Lung (tissue), 12 donors: ENCODE results near the gene B3GALT5. TPM values are rescaled to one million over a fixed set of nuclear protein-coding genes. Genes with fewer than 3 reads are reported as not detected.

ENCODE experiments used
- ATAC-seq: fragments of 200-7000 bp; cut with Tn5 transposase; one replicate; pipeline ENCODE4 v1.9.1; 2020; ENCODE audit warnings: moderate number of reproducible peaks; ENCODE audit not compliant: insufficient read depth, low FRiP score
- DNase-seq, 3 donors: peaks; one replicate each; pipeline ENCODE4 v3.0.0-alpha.2; 2013 to 2017
- H3K27ac ChIP-seq, 2 donors: one replicate each; pipeline ENCODE4 v1.5.1; 2013; ENCODE audit warnings: mild to moderate bottlenecking in 2 of 2, moderate library complexity in 2 of 2, control low read depth in 1 of 2, inconsistent platforms in 1 of 2, low read depth in 1 of 2, low read length in 1 of 2
- H3K27me3 ChIP-seq, 3 donors: one replicate each; pipeline ENCODE4 v1.5.1; 2013; ENCODE audit warnings: low read length in 2 of 3; ENCODE audit not compliant: control insufficient read depth in 3 of 3, insufficient read depth in 3 of 3
- H3K36me3 ChIP-seq, 4 donors: one replicate each; pipeline ENCODE4 v1.5.1; 2013; ENCODE audit warnings: low read length in 4 of 4, mild to moderate bottlenecking in 1 of 4, moderate library complexity in 1 of 4; ENCODE audit not compliant: control insufficient read depth in 4 of 4, insufficient read depth in 4 of 4
- H3K4me1 ChIP-seq, 5 donors: one replicate each; pipeline ENCODE4 v1.5.1; 2013; ENCODE audit warnings: low read length in 5 of 5, mild to moderate bottlenecking in 2 of 5, moderate library complexity in 1 of 5; ENCODE audit not compliant: control insufficient read depth in 5 of 5, insufficient read depth in 5 of 5
- H3K4me3 ChIP-seq: one replicate; pipeline ENCODE4 v1.5.1; 2013; ENCODE audit warnings: mild to moderate bottlenecking, control low read depth, moderate library complexity
- H3K9ac ChIP-seq, 2 donors: one replicate each; pipeline ENCODE4 v1.5.1; 2013; ENCODE audit warnings: low read length in 2 of 2, control low read depth in 1 of 2; ENCODE audit not compliant: insufficient read depth in 1 of 2
- H3K9me3 ChIP-seq, 4 donors: one replicate each; pipeline ENCODE4 v1.5.1; 2013; ENCODE audit warnings: low read length in 3 of 4, mild to moderate bottlenecking in 1 of 4, moderate library complexity in 1 of 4; ENCODE audit not compliant: control insufficient read depth in 4 of 4, insufficient read depth in 3 of 4
- WGBS, 2 donors: extraction: QIAGEN DNeasy Blood & Tissue Kit; methylation state at CpG; one replicate each; pipeline ENCODE4 v1.1.7; 2013; 5-methylcytosine and 5-hydroxymethylcytosine counted together
- polyA plus RNA-seq, 2 donors: library from polyadenylated mRNA; stranded (reverse); fragments of 200-250 nt; gene quantifications; one replicate each; pipeline ENCODE4 v1.2.1, GENCODE V29; 2013
- total RNA-seq, 2 donors: library from RNA; depleted of rRNA in 1 of 2; stranded (reverse); fragments of >200 nt in 1 of 2; gene quantifications; one replicate each; pipeline ENCODE4 v1.2.1, GENCODE V29; 2014 to 2021
- TF ChIP-seq, protein P1 (sequence below): IDR thresholded peaks from 2 replicates; pipeline ENCODE4 v1.5.1; 2012; ENCODE audit warnings: mild to moderate bottlenecking; ENCODE audit errors: control extremely low read depth, extremely low read depth
- donor health status: control.
- donor health status: control.
- donor health status: Bipolar disorder and iron deficiency.
- donor health status: healthy.
- donor health status: DM: yes; HTN: yes; CAD: no.

Gene B3GALT5
- total and polyA plus RNA-seq, 4 donors: 0.02 to 1.1 (median 0.50) TPM

DNA sequence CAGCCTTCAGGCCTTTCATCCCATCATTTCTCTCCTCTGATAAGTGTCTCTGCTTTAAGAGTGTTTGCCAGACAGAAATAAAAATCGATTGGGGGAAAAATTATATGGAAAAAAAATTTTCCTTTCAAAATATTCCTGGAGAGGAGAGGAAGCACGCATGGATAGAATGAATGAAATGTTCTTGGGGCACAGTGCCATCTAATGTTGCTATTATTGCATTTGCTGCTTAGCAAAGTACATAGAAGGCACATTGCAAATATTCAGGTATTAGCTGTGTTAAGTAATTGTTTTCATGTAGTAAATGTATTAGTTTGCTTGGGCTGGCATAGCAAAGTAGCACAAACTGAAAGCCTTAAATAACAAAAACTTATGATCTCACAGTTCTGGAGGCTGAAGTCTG lies 18.1 kb downstream of the B3GALT5 start:
- H3K27me3 ChIP-seq: no peaks in the 10 kb centered on the region
- 63 to 74% methylated on average over 2 of the region's 2 CpGs for WGBS, 2 donors
- no peak overlapping the region for H3K4me3 ChIP-seq
- DNase-seq: peak in 2 of 3 donors; percentile 47 to 62
- H3K36me3 ChIP-seq: no peaks in the 10 kb centered on the region
- H3K4me1 ChIP-seq: peaks cover 0 to 9% (median 0%) of the 10 kb centered on the region in 5 donors
- ATAC-seq: no peak
- TF ChIP-seq, protein P1, sequence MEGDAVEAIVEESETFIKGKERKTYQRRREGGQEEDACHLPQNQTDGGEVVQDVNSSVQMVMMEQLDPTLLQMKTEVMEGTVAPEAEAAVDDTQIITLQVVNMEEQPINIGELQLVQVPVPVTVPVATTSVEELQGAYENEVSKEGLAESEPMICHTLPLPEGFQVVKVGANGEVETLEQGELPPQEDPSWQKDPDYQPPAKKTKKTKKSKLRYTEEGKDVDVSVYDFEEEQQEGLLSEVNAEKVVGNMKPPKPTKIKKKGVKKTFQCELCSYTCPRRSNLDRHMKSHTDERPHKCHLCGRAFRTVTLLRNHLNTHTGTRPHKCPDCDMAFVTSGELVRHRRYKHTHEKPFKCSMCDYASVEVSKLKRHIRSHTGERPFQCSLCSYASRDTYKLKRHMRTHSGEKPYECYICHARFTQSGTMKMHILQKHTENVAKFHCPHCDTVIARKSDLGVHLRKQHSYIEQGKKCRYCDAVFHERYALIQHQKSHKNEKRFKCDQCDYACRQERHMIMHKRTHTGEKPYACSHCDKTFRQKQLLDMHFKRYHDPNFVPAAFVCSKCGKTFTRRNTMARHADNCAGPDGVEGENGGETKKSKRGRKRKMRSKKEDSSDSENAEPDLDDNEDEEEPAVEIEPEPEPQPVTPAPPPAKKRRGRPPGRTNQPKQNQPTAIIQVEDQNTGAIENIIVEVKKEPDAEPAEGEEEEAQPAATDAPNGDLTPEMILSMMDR: no peak
- peaks cover 0 to 3% (median 0%) of the 10 kb centered on the region in 4 donors for H3K9me3 ChIP-seq
- H3K9ac ChIP-seq: no peak overlapping the region
- no peak overlapping the region for H3K27ac ChIP-seq

DNA sequence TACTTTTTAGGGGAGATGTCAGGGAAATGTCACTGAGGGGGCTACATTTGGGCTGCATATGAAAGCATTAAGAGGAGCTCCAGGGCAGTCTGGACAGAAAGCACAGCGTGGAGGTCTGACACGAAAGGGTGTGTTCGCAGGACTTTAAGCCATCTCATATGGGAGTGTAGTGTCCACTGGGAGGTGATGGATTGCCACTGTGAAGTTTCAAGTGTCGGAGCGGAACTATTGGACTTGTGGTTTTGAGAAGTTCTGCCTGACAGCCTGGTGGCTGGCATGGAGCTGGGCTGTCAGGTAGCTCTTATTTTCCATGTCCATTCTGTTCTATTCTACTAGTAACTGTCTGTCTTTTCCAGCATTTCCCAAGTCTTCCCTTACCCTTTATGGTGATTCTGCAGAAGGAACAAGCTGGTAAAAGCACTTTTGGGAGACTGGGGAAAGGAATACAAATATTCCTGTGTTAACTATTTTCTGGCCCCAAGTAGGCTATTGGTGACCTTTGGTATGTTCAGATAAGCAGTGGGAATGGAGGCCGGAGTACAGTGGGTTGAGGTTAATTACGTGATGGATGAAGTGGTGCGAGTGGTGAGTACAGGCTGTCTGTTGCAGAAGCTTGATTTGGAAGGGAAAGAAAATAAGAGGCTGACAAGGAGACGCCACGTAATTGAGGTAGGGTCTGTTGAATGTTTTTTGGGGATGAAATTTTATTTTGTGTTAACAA lies 19.3 kb downstream of the B3GALT5 start:
- WGBS, 2 donors: 72 to 79% methylated on average over 10 of the region's 10 CpGs
- no peak overlapping the region for H3K4me3 ChIP-seq
- ATAC-seq (no peak), DNase-seq (no peak)
- peak overlapping the region in 1 of 2 donors; percentile 15 for H3K9ac ChIP-seq
- no peaks in the 10 kb centered on the region for H3K27me3 ChIP-seq
- peaks cover 0 to 2% (median 0%) of the 10 kb centered on the region in 4 donors for H3K9me3 ChIP-seq
- peaks cover 0 to 9% (median 0%) of the 10 kb centered on the region in 5 donors for H3K4me1 ChIP-seq
- H3K36me3 ChIP-seq: no peaks in the 10 kb centered on the region
- no peak overlapping the region for H3K27ac ChIP-seq
- TF ChIP-seq, protein P1: no peak

DNA sequence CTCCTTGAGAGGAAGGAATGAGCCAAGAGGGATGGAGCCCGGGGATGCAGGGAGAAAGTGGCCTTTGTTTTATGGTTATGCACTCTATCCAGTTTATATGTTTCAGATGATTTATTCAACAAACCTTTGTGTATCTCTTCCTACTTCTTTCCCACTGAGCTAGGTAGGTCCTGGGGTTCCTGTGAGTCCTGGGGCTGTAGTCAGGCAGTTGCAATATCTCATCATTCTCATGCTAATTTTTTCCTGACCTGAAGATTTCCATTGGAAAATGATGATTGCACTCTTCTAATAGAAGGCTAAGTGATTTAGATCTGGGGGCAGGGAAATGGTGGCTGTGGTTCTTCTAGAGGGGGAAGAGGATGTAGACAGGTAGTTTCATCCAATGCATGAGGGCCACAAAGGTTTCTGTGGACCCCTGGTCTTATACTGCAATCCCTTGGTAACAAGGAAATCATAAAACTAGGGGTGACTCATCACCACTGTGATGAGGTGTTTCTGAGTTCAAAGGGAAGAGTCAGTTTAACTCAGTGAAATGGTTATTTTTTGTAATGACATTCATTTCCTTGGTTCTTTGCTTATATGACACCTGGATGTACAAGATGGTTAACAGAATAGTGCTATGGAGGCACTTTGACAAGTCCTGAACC lies 20.2 kb downstream of the B3GALT5 start:
- no peak overlapping the region for H3K4me3 ChIP-seq
- 82 to 91% methylated on average over 1 of the region's 1 CpG for WGBS, 2 donors
- no peaks in the 10 kb centered on the region for H3K27me3 ChIP-seq
- H3K4me1 ChIP-seq: peaks cover 0 to 9% (median 0%) of the 10 kb centered on the region in 5 donors
- ATAC-seq (no peak), DNase-seq (no peak)
- H3K36me3 ChIP-seq: no peaks in the 10 kb centered on the region
- H3K9me3 ChIP-seq: no peaks in the 10 kb centered on the region
- H3K27ac ChIP-seq: no peak overlapping the region
- TF ChIP-seq, protein P1: no peak
- no peak overlapping the region for H3K9ac ChIP-seq
